Raji (cell line): ENCODE data around the gene SLC25A33.
A peak's percentile ranks its signal among the peaks of the same experiment; 100 is the strongest.

Experiments
- POLR2A ChIP-seq: IDR thresholded peaks from 2 replicates; pipeline ENCODE4 v1.6.1; 2011; ENCODE audit warnings: low read depth, low read length, control low read depth; ENCODE audit not compliant: insufficient read depth

SLC25A33 gene

DNA sequence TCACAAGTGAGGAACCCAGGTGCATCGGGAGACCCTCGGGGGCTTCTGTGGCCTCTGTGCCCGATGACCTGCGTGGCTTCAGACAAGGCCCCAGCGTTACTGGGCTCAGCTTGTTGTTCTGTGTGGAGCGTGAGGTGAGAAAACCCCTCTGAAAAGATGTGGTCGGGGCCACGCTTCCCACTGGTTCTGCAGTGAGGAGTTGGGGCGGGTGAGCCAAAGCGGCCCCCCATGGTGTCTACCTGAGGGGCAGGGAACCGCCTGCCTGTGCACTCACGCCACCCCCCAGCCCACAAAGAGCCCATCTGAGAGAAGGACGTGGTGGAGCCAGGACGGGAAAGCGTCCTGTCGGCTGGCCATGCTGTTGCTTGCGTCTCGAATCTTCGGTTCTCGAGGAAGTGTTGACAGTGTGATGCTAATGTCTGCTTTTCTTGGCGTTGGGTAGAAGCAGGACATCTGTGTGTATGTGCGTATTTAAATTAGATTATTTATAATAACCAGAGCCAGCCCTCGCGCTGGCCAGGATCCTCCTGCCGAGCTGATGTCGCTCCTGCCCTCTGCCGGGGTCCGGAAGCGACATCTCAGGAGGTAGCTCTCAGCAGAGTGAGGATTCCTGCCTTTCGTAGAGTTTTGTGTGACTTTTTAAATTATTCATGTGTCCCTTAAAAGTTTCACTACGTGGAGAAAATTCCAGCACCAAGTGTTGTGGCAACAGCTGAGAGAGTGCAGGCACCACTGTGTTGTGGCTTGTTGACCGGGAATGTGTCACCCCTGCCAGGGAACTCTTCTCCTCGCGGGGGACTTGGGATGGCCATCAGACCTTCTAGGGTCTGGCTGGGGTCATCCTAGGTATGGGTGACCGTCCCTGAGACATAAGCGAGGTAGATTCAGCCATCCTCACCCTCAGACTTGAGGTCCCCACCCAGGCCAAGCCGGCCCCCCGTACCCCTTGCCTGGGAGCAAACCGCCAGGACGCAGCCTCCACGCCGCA lies 64.8 kb downstream of the SLC25A33 start:
- no peak for TF ChIP-seq POLR2A

- TF ChIP-seq POLR2A, result no peak
Measured at GRCh38 chr1:9604836-9605235, 65.6 kb downstream of the SLC25A33 start.

DNA sequence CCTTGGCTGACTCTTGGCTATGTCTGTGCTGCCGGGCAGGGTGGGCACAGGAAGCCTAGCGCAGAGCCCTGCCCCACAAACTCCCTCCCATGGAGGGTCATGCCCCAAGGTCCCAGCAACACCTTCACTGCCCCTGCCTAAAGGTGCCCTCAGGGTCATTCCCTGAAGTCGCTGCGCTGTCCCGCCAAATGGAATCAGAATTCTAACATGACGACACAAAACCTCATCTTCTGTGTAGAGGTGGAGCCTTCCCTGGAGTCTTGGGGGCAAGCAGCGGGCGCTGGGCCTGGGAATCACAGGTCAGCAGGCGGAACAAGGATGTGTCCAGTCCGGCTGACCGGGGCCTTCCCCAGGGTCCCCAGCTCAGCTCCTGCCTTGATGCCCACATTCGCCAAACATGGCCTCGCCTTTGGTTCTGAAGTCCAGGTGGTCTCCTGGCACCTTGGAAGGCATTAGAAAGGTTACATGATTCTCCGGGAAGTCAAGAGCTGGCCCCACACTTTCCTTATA lies 66.7 kb downstream of the SLC25A33 start:
- no peak for TF ChIP-seq POLR2A

DNA sequence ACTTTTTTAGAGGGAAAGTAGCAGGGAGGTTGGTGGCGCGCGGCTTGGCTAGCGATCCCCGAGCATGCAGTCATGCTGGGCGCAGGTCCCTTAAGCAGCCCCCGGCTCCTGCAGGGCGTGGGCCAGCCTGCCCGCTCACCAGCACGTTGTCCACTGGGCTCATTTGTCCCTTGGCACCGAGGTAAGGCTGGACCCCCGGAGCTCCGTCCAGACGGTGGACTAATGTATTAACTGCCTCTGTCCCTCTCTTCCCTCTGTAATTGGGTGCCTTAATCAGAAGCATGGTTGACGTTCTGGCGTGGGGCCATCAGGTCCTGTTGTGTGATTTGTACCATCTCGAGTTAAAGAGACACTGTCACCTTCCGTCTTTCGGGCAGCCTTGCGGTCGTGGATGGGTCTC lies 67.2 kb downstream of the SLC25A33 start:
- no peak for TF ChIP-seq POLR2A

DNA sequence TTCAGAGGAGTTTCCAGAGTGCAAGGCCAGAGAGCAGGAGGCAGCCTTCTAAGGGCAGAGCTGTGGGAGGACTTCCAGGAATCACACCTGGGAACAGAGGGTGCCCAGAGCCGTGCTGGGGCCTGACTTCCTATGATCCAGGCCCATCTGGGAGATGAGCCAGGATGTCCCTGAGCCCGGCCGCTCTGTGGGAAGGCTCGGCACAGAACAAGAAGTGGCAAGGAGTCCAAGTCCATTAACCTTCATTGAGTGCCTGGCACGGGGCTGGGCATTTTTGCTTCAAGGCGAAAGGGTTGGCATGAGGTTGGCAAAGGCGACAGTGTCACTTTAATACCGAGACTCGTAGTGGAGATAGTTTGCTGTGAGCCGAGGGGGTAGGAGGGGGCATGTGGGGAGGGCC lies 67.7 kb downstream of the SLC25A33 start:
- TF ChIP-seq POLR2A, result no peak

GRCh38 chr1:9607352-9607751 lies 68.1 kb downstream of the SLC25A33 start:
- no peak for TF ChIP-seq POLR2A

DNA sequence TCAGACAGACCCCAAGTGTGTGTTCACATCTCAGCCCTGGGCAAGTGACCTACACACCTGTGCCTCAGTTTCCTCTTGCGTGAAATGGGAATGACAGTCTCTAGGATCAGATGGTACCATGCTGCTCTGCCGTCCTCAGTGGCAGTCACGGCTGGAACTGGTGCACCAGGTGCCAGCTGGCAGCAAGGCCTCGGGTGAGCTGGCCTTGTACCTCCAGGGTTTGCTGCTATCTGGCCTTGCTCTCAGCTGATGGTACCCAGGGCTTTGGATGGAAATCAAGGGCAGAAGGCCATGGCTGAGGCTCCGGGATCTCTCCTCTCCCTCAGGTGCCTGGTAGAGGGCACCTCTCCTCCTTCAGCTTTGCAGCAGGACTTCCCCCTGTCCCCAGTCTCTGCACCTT lies 70.7 kb downstream of the SLC25A33 start:
- TF ChIP-seq POLR2A, result no peak

GRCh38 chr1:9610548-9610947 lies 71.3 kb downstream of the SLC25A33 start:
- no peak for TF ChIP-seq POLR2A

GRCh38 chr1:9611716-9612115 lies 72.5 kb downstream of the SLC25A33 start:
- no peak for TF ChIP-seq POLR2A

- no peak for TF ChIP-seq POLR2A
Measured at GRCh38 chr1:9612162-9612845, 73.0 kb downstream of the SLC25A33 start.

DNA sequence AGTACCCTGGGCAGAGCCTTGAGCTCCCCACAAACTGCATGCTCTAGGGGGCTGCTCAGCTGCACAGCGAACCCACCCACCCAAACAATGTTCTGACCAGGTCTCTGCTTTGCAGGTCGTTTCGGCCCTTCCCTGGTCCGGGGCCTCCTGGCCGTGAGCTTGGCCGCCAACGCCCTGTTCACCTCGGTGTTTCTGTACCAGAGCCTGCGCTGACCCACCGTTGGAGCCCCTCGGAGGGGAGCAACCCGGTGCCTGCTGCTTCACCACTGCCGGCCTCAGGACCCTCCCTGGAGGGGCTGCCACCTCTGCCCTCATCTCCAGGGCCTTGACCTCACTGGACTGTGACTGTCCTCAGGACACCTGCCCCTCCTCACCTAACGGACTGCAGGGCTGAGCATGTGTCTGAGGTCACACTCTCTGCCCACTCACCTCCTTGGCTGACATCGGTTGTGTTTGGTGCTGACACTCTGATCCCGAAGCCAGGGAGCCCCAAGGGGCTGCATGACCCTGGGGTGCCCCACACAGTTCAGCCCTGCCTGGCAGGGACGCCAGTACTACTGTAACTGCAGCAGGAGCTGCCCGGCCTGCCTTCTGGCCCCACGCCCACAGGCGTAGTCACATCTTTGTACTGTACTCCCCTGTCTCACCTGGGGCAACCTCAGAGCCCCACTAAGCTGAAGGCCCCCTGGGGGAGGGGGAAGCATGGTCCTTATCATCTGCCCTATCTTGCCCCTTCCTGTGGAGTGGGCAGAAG lies 73.8 kb downstream of the SLC25A33 start:
- no peak for TF ChIP-seq POLR2A

GRCh38 chr1:9613625-9614299 lies 74.5 kb downstream of the SLC25A33 start:
- TF ChIP-seq POLR2A, result no peak

GRCh38 chr1:9615316-9616063 lies 76.2 kb downstream of the SLC25A33 start:
- TF ChIP-seq POLR2A, result 0 out of 2 replicates have a peak, but pooled peaks have one; percentile 13
